A549 treated with Hydrocortisone at 1 μM for 4 hours (cell line): ENCODE data around the gene KLF3. TPM values are rescaled to one million over a fixed set of nuclear protein-coding genes. Genes with fewer than 3 reads are reported as not detected.

Experiments
- total RNA-seq: library from RNA; stranded (reverse); fragments of 200-300 nt; extraction: Qiagen RNA extraction; gene quantifications from 5 replicates; pipeline ENCODE4 v1.2.3, GENCODE V29; 2022

The KLF3 gene
- 9.8 to 14.3 TPM (median 13.2 TPM) in 5 replicates for total RNA-seq

DNA sequence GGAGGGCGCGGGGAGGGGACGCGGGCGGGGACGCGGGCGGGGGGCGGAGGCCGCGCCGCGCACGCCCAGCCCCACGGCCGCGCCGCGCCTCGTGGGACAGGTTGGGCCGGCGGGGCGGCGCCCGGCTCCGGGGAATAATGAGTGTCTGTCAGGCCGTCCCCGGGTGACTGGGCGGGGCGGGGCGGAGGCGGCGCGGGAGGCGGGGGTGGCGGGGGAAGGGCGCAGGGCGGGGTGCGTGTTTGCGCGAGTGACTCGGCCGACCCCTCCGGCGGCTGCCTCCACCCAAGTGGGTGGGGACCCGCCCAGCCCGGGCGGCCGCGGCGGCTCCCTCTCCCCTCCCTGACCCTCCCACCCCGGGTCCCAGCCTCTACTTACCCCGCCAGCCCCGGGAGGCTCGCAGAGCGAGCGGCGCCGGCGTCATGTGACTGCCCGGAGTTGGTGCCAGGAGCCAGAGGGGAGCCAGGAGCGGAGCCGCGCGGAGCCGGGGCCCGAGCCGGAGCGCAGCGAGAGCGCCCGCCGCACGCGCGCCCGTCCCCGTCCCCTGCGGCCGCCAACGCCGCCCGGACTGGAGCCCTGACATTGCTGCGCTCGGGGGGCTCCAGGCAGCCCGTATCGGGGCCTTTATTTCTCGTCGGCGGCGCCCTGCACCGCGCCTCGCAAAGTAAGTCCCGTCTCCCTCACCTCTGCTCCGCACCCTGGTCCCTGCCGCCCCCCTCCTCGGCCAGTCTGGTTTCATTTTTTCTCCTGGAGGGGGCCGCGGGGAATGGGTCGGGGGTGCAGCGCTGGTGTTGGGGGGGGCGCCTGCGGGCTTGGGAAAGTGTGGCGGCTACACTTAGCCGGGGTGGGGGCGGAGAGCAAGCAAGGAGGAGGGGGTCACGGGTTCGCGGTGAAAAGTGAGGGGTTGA lies at the start of gene KLF3:
Gene KLF3, plus strand, starts transcription at position 399 of the 905 bp plus-strand sequence. CDS start 16,427 bp downstream, outside the sequence.

Other genes with a start within 250 kb of the KLF3 start
- gene TLR10, start 118.8 kb downstream of the KLF3 start, total RNA-seq: 0.03 TPM in 2 of 5 replicates, not detected in the others
- gene TLR1, start 140.6 kb downstream of the KLF3 start, total RNA-seq: 0.09 to 0.28 TPM (median 0.18 TPM) in 5 replicates
- 1.8 to 2.6 TPM (median 2.2 TPM) in 5 replicates for gene TLR6, start 192.6 kb downstream of the KLF3 start, total RNA-seq
- 20.9 to 57.2 TPM (median 30.8 TPM) in 5 replicates for gene FAM114A1, start 203.6 kb downstream of the KLF3 start, total RNA-seq